C4-2B (cell line): Measurements from ENCODE around the gene CALHM3.

ENCODE experiments used
- CTCF ChIP-seq: fragments of 450-650 bp; conservative IDR thresholded peaks from 2 replicates; pipeline ENCODE4 v1.5.1; 2017; ENCODE audit warnings: mild to moderate bottlenecking
- ZFX ChIP-seq: fragments of 450-650 bp; IDR thresholded peaks from 2 replicates; pipeline ENCODE4 v1.6.1; 2017

- TF ChIP-seq CTCF (no peak), ZFX (no peak)
Observed at GRCh38 chr10:103476046-103476768, 2.8 kb downstream of the CALHM3 start.
